GM23248 (cell line): ENCODE measurements around the gene SELENOI.

Experiments
- EZH2 ChIP-seq: fragments of 200-600 bp; sonication (generic); IDR thresholded peaks from 2 replicates; pipeline ENCODE4 v1.6.1; 2018; ENCODE audit warnings: antibody characterized with exemption, mild to moderate bottlenecking; ENCODE audit not compliant: insufficient read depth, poor library complexity, severe bottlenecking
- EZH2phosphoT487 ChIP-seq: fragments of 200-600 bp; sonication (generic); IDR thresholded peaks from 2 replicates; pipeline ENCODE4 v1.6.1; 2018; ENCODE audit warnings: antibody characterized with exemption, moderate library complexity, mild to moderate bottlenecking, low read depth; ENCODE audit not compliant: insufficient read depth

GRCh38 chr2:26407526-26407925 lies 61.6 kb downstream of the SELENOI start:
- TF ChIP-seq EZH2 (no peak), EZH2phosphoT487 (no peak)
